SH-SY5Y (cell line): ENCODE measurements around the gene PAXX.

Source experiments
- GATA2 ChIP-seq: IDR thresholded peaks from 2 replicates; pipeline ENCODE4 v1.6.1; 2011; ENCODE audit warnings: mild to moderate bottlenecking, low read depth, low read length
- GATA3 ChIP-seq: IDR thresholded peaks from 2 replicates; pipeline ENCODE4 v1.6.1; 2011; ENCODE audit warnings: low read depth, mild to moderate bottlenecking, low read length, moderate library complexity

DNA sequence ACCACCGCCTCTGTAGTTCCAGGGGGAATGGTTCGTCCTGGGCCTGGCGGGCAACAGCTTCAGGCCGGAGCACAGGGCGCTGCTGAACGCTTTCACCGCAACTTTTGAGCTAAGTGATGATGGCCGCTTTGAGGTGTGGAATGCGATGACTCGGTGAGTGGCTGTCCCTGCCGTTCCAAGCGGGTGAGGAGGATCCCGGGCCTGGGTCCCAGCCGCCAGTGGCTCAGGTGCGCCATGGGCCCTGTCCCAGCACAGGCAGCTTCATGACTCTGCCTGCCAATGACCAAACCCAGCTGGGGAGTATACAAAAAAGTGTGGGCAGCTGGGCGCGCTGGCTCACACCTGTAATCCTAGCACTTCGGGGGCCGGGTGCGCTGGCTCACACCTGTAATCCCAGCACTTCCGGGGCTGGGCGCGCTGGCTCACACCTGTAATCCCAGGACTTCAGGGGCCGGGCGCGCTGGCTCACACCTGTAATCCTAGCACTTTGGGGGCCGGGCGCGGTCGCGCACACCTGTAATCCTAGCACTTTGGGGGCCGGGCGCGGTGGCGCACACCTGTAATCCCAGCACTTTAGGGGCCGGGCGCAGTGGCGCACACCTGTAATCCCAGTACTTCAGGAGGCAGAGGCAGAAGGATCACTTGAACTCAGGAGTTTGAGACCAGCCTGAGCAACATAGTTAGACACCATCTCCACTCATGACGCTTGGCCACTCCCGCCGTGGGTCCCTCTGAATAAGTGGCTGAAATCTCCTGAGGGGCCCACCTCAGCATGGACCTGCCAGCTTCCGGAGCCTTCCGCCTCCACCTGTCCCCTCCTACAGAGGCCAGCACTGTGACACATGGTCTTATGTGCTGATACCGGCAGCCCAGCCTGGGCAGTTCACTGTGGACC is 39.1 kb upstream of the PAXX start:
- TF ChIP-seq GATA2 = no peak
- TF ChIP-seq GATA3 = no peak
